Keratinocyte (primary cell): ENCODE data around the gene SELENOK. TPM values are rescaled to one million over a fixed set of nuclear protein-coding genes. Genes with fewer than 3 reads are reported as not detected.

Experiments
- DNase-seq: peaks from one replicate; pipeline ENCODE4 v3.0.0-alpha.2; 2011; ENCODE audit warnings: low read depth, missing footprints, low spot score
- FAIRE-seq: peaks from 2 replicates; lab custom pipeline; 2011; peaks lifted over from hg19 to GRCh38; lab: Jason Lieb, UNC
- H2AFZ ChIP-seq: 2 replicates; pipeline ENCODE4 v1.6.0; 2012; ENCODE audit warnings: low read length, control low read depth, inconsistent platforms; ENCODE audit not compliant: control insufficient read depth
- H3K27ac ChIP-seq: 2 replicates; pipeline ENCODE4 v1.5.1; 2011; ENCODE audit warnings: low read length; ENCODE audit not compliant: control insufficient read depth, insufficient read depth
- H3K27me3 ChIP-seq: 3 replicates; pipeline ENCODE4 v1.6.0; 2011; ENCODE audit warnings: low read length; ENCODE audit not compliant: control insufficient read depth, insufficient read depth; ENCODE audit errors: extremely low read depth
- H3K36me3 ChIP-seq, 2 experiments: 2 replicates in 1 of 2; 3 replicates in 1 of 2; pipeline ENCODE4 v1.5.1; 2011; ENCODE audit warnings: low read length in 2 of 2, mild to moderate bottlenecking in 1 of 2; ENCODE audit not compliant: control insufficient read depth in 2 of 2, insufficient read depth in 2 of 2; ENCODE audit errors: extremely low read depth in 1 of 2
- H3K4me1 ChIP-seq: 3 replicates; pipeline ENCODE4 v1.5.1; 2011; ENCODE audit warnings: low read length; ENCODE audit not compliant: control insufficient read depth, insufficient read depth; ENCODE audit errors: extremely low read depth
- H3K4me2 ChIP-seq: 3 replicates; pipeline ENCODE4 v1.6.0; 2011; ENCODE audit warnings: low read depth, low read length; ENCODE audit not compliant: control insufficient read depth, insufficient read depth; ENCODE audit errors: extremely low read depth
- H3K4me3 ChIP-seq, 3 experiments: fragments of 200-600 bp in 1 of 3; sonication (generic) in 1 of 3; 2 replicates in 2 of 3; 3 replicates in 1 of 3; pipeline ENCODE4 v1.5.1; 2011 to 2016; ENCODE audit warnings: low read length in 3 of 3, mild to moderate bottlenecking in 3 of 3, control low read depth in 2 of 3, inconsistent platforms in 1 of 3, low read depth in 1 of 3, mixed read lengths in 1 of 3, mixed run types in 1 of 3, moderate library complexity in 1 of 3; ENCODE audit not compliant: control insufficient read depth in 2 of 3, insufficient read depth in 2 of 3; ENCODE audit errors: extremely low read depth in 1 of 3
- H3K79me2 ChIP-seq: 2 replicates; pipeline ENCODE4 v1.6.0; 2012; ENCODE audit warnings: low read length; ENCODE audit not compliant: control insufficient read depth, insufficient read depth
- H3K9ac ChIP-seq: 3 replicates; pipeline ENCODE4 v1.6.0; 2011; ENCODE audit warnings: low read length; ENCODE audit not compliant: control insufficient read depth, insufficient read depth; ENCODE audit errors: extremely low read depth
- H3K9me1 ChIP-seq: 3 replicates; pipeline ENCODE4 v1.6.0; 2011; ENCODE audit warnings: low read length; ENCODE audit not compliant: control insufficient read depth, insufficient read depth; ENCODE audit errors: extremely low read depth
- H3K9me3 ChIP-seq: 2 replicates; pipeline ENCODE4 v1.5.1; 2012; ENCODE audit warnings: low read depth, low read length; ENCODE audit not compliant: control insufficient read depth
- H4K20me1 ChIP-seq: 3 replicates; pipeline ENCODE4 v1.6.0; 2011; ENCODE audit warnings: low read length; ENCODE audit not compliant: control insufficient read depth, insufficient read depth; ENCODE audit errors: extremely low read depth
- EZH2 ChIP-seq: IDR thresholded peaks from one replicate; pipeline ENCODE4 v1.6.1; 2012; ENCODE audit warnings: inconsistent platforms, mild to moderate bottlenecking, low read length, moderate library complexity
- dilution Hi-C: fragments of 300-500 bp; cut with MboI; formaldehyde crosslinking; loops from one replicate; pipeline ENCODE4 v1.7.0; 2020; ENCODE audit warnings: low sequenced_read_pairs; ENCODE audit not compliant: extremely low pct_ligation_motif_present
- polyA plus RNA-seq, 5 experiments: library from polyadenylated mRNA; depleted of rRNA in 3 of 5; stranded (reverse) in 3 of 5; stranded (forward) in 1 of 5; unstranded in 1 of 5; fragments of >200 nt; gene quantifications; 1 replicate in 1 of 5; 2 replicates in 3 of 5; 3 replicates in 1 of 5; pipeline versions ENCODE4 v1.2.1 to v1.2.3, GENCODE V29; 2011 to 2012; ENCODE audit warnings: missing spikeins in 2 of 5, low read depth in 1 of 5, low replicate concordance in 1 of 5
- TF ChIP-seq, protein P1 (sequence below), 3 experiments: IDR thresholded peaks in 1 of 3; conservative IDR thresholded peaks in 1 of 3; optimal IDR thresholded peaks in 1 of 3; 2 replicates in 2 of 3; 3 replicates in 1 of 3; pipeline versions ENCODE3 to v1.5.1; 2011; ENCODE audit warnings: low read length in 3 of 3, mild to moderate bottlenecking in 3 of 3, moderate library complexity in 2 of 3, control low read depth in 1 of 3, inconsistent platforms in 1 of 3; ENCODE audit not compliant: insufficient read depth in 2 of 3; ENCODE audit errors: extremely low read depth in 1 of 3

Gene SELENOK
- polyA plus RNA-seq, 1 donor (not counting 4 experiments of a cell fraction or from before 2014, with no cell fraction given) = 94.9 TPM

- no peak overlapping the region for H3K4me2 ChIP-seq
- no peaks in the 10 kb centered on the region for H3K79me2 ChIP-seq
- H4K20me1 ChIP-seq = no peaks in the 10 kb centered on the region
- H3K9ac ChIP-seq = no peak overlapping the region
- H3K4me3 ChIP-seq = no peak overlapping the region
- FAIRE-seq (no peak), DNase-seq (no peak)
- TF ChIP-seq, protein P1, sequence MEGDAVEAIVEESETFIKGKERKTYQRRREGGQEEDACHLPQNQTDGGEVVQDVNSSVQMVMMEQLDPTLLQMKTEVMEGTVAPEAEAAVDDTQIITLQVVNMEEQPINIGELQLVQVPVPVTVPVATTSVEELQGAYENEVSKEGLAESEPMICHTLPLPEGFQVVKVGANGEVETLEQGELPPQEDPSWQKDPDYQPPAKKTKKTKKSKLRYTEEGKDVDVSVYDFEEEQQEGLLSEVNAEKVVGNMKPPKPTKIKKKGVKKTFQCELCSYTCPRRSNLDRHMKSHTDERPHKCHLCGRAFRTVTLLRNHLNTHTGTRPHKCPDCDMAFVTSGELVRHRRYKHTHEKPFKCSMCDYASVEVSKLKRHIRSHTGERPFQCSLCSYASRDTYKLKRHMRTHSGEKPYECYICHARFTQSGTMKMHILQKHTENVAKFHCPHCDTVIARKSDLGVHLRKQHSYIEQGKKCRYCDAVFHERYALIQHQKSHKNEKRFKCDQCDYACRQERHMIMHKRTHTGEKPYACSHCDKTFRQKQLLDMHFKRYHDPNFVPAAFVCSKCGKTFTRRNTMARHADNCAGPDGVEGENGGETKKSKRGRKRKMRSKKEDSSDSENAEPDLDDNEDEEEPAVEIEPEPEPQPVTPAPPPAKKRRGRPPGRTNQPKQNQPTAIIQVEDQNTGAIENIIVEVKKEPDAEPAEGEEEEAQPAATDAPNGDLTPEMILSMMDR (optimal IDR thresholded peaks at IDR 0.05 in 1 of 3, IDR thresholded peaks at IDR 0.05 in 1 of 3, conservative IDR thresholded peaks at IDR 0.05 in 1 of 3; ENCODE audit: extremely low read depth in 1 of 3, insufficient read depth in 2 of 3, low read length in 3 of 3) = no peak
- TF ChIP-seq EZH2 = no peak
- dilution Hi-C loops = no loop called here
- no peaks in the 10 kb centered on the region for H3K9me3 ChIP-seq
- H3K27ac ChIP-seq = no peak overlapping the region
- no peaks in the 10 kb centered on the region for H3K27me3 ChIP-seq
- H2AFZ ChIP-seq = no peak overlapping the region
- H3K4me1 ChIP-seq = no peaks in the 10 kb centered on the region
- no peaks in the 10 kb centered on the region for H3K9me1 ChIP-seq
- no peaks in the 10 kb centered on the region for H3K36me3 ChIP-seq
Measured at GRCh38 chr3:53834429-53835095, 57.1 kb downstream of the SELENOK start.

Other genes starting within 250 kb of the SELENOK start
- 0.04 TPM in 1 of 3 replicates, not detected in the others for gene CHDH, start 45.4 kb downstream of the SELENOK start, polyA plus RNA-seq
- gene IL17RB, start 45.3 kb downstream of the SELENOK start, polyA plus RNA-seq = 0.08 TPM in 1 of 3 replicates, not detected in the others
- gene ACTR8, start 9.7 kb downstream of the SELENOK start, polyA plus RNA-seq = 17.7 to 28.8 TPM (median 21.7 TPM) in 3 replicates
- gene CACNA2D3, start 230.7 kb upstream of the SELENOK start, polyA plus RNA-seq = 0.02 to 0.15 TPM (median 0.08 TPM) in 3 replicates